HepG2 (cell line): Measurements from ENCODE around the gene FAIM. TPM values are rescaled to one million over a fixed set of nuclear protein-coding genes. Genes with fewer than 3 reads are reported as not detected.

Experiments used
- ARHGAP35 ChIP-seq: sonication (generic); formaldehyde crosslinking; IDR thresholded peaks from 2 replicates; pipeline ENCODE4 v1.9.0; 2022; ENCODE audit warnings: mild to moderate bottlenecking, inconsistent platforms, moderate library complexity, missing genetic modification reagents, borderline replicate concordance
- SRSF4 ChIP-seq: fragments of 200-400 bp; formaldehyde crosslinking; IDR thresholded peaks from one replicate; pipeline ENCODE4 v1.6.1; 2018; ENCODE audit warnings: mild to moderate bottlenecking, low read depth, low read length, moderate library complexity; ENCODE audit not compliant: poor library complexity, severe bottlenecking
- ZNF317 ChIP-seq: sonication (generic); formaldehyde crosslinking; IDR thresholded peaks from 2 replicates; pipeline ENCODE4 v1.5.0; 2020; ENCODE audit warnings: mild to moderate bottlenecking, missing genetic modification reagents
- ZNF431 ChIP-seq: sonication (generic); formaldehyde crosslinking; IDR thresholded peaks from 2 replicates; pipeline ENCODE4 v1.9.0; 2022; ENCODE audit warnings: missing genetic modification reagents, low read depth, mild to moderate bottlenecking, borderline replicate concordance
- ZNF570 ChIP-seq: sonication (generic); formaldehyde crosslinking; IDR thresholded peaks from 2 replicates; pipeline ENCODE4 v1.4.0; 2020; ENCODE audit warnings: mild to moderate bottlenecking, missing genetic modification reagents, borderline replicate concordance
- ZNF788 ChIP-seq: sonication (generic); formaldehyde crosslinking; IDR thresholded peaks from 2 replicates; pipeline ENCODE4 v1.5.0; 2020; ENCODE audit warnings: mild to moderate bottlenecking, missing genetic modification reagents, borderline replicate concordance
- polyA plus RNA-seq, 8 experiments: library from polyadenylated mRNA; depleted of rRNA in 3 of 8; stranded (reverse) in 7 of 8; unstranded in 1 of 8; fragments of >200 nt; fragmentation: Illumina TruSeq in 4 of 8; extraction: Trizol in 4 of 8; gene quantifications; 2 replicates each; pipeline versions ENCODE4 v1.2.1 to v1.2.3, GENCODE V29; 2011 to 2016; ENCODE audit warnings: low read depth in 4 of 8, missing spikeins in 1 of 8, mixed read lengths in 1 of 8; ENCODE audit not compliant: insufficient read depth in 1 of 8
- total RNA-seq, 5 experiments: library from RNA; depleted of rRNA; stranded (reverse); fragments of >200 nt; fragmentation: Illumina TruSeq; extraction: Trizol; gene quantifications; 2 replicates each; pipeline ENCODE4 v1.2.3, GENCODE V29; 2016; ENCODE audit warnings: low read depth in 1 of 5
- TF ChIP-seq, protein P1 (sequence below): sonication (generic); formaldehyde crosslinking; IDR thresholded peaks from 2 replicates; pipeline ENCODE4 v1.5.0; 2020; ENCODE audit warnings: mild to moderate bottlenecking, missing genetic modification reagents
- TF ChIP-seq, protein P2 (sequence below): IDR thresholded peaks from 2 replicates; pipeline ENCODE4 v1.6.1; 2016
- TF ChIP-seq, protein P3 (sequence below): sonication (generic); formaldehyde crosslinking; IDR thresholded peaks from 2 replicates; pipeline ENCODE4 v1.9.0; 2021; ENCODE audit warnings: missing genetic modification reagents, borderline replicate concordance
- TF ChIP-seq, protein P4 (sequence below): sonication (generic); formaldehyde crosslinking; IDR thresholded peaks from 2 replicates; pipeline ENCODE4 v1.4.0; 2020; ENCODE audit warnings: missing genetic modification reagents, borderline replicate concordance
- TF ChIP-seq, protein P5 (sequence below): sonication (generic); formaldehyde crosslinking; IDR thresholded peaks from 2 replicates; pipeline ENCODE4 v1.5.1; 2020; ENCODE audit warnings: mild to moderate bottlenecking, missing genetic modification reagents, moderate library complexity

Gene FAIM
- total and polyA plus RNA-seq, 2 of the 13 experiments (the other 11 are each of a cell fraction or from before 2014, with no cell fraction given) = 4.3 to 25.8 TPM

DNA sequence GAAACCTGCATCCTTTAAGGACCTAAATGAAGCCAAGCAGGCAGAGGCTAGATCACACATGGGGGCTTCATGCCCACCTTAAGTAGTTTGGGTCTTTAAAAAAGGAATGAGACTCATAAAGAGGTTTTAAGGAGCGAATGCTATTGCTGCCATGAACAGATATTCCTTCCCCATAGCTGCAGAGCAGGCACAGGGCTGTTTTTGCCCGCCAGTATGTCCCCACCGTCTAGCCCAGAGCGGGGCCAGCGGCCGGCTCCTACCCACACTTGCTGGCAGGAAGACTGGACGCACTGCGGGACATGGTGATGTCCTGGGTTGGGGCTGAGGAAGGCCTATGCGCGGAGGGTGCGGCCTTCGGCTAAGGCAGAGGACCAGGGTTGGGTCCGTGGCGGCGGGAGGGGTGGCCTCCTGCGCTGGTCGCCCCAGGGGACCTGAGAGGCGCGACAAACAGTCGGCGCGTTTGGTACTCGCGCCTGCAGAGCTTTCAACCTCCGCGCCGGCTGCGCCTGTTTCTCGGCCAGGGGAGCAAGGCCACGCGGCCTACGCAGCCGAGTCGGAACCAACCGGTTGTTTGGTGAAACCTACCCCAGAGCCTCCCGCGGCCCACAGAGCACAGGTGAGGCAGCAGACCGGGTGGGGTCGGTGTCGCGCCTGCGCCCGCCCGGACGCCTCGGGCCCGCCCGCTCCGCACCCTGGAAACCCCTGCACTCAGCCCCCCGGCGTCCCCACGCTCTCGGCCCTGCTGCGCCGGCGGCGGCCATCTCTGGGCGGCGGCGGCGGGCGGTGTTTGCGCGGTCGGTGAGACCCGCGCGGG, at the start of gene FAIM (continued):
- TF ChIP-seq, protein P1, sequence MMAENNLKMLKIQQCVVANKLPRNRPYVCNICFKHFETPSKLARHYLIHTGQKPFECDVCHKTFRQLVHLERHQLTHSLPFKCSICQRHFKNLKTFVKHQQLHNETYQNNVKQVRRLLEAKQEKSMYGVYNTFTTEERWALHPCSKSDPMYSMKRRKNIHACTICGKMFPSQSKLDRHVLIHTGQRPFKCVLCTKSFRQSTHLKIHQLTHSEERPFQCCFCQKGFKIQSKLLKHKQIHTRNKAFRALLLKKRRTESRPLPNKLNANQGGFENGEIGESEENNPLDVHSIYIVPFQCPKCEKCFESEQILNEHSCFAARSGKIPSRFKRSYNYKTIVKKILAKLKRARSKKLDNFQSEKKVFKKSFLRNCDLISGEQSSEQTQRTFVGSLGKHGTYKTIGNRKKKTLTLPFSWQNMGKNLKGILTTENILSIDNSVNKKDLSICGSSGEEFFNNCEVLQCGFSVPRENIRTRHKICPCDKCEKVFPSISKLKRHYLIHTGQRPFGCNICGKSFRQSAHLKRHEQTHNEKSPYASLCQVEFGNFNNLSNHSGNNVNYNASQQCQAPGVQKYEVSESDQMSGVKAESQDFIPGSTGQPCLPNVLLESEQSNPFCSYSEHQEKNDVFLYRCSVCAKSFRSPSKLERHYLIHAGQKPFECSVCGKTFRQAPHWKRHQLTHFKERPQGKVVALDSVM (CRISPR knock-in tag) = no peak
- TF ChIP-seq ZNF570 (CRISPR knock-in tag) (no peak; the same call in 1 of the 2 replicates), ZNF431 (CRISPR knock-in tag) (no peak), ARHGAP35 (no peak; the same call in 1 of the 2 replicates), ZNF788 (CRISPR knock-in tag) (no peak; the same call in 1 of the 2 replicates), ZNF317 (peak; percentile 64; the same call in 1 of the 2 replicates), SRSF4 (no peak)
- TF ChIP-seq, protein P2, sequence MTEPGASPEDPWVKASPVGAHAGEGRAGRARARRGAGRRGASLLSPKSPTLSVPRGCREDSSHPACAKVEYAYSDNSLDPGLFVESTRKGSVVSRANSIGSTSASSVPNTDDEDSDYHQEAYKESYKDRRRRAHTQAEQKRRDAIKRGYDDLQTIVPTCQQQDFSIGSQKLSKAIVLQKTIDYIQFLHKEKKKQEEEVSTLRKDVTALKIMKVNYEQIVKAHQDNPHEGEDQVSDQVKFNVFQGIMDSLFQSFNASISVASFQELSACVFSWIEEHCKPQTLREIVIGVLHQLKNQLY (CRISPR knock-in tag) = no peak
- TF ChIP-seq, protein P3, sequence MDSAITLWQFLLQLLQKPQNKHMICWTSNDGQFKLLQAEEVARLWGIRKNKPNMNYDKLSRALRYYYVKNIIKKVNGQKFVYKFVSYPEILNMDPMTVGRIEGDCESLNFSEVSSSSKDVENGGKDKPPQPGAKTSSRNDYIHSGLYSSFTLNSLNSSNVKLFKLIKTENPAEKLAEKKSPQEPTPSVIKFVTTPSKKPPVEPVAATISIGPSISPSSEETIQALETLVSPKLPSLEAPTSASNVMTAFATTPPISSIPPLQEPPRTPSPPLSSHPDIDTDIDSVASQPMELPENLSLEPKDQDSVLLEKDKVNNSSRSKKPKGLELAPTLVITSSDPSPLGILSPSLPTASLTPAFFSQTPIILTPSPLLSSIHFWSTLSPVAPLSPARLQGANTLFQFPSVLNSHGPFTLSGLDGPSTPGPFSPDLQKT (CRISPR knock-in tag) = 0 out of 2 replicates have a peak, but pooled peaks have one; percentile 22
- TF ChIP-seq, protein P4, sequence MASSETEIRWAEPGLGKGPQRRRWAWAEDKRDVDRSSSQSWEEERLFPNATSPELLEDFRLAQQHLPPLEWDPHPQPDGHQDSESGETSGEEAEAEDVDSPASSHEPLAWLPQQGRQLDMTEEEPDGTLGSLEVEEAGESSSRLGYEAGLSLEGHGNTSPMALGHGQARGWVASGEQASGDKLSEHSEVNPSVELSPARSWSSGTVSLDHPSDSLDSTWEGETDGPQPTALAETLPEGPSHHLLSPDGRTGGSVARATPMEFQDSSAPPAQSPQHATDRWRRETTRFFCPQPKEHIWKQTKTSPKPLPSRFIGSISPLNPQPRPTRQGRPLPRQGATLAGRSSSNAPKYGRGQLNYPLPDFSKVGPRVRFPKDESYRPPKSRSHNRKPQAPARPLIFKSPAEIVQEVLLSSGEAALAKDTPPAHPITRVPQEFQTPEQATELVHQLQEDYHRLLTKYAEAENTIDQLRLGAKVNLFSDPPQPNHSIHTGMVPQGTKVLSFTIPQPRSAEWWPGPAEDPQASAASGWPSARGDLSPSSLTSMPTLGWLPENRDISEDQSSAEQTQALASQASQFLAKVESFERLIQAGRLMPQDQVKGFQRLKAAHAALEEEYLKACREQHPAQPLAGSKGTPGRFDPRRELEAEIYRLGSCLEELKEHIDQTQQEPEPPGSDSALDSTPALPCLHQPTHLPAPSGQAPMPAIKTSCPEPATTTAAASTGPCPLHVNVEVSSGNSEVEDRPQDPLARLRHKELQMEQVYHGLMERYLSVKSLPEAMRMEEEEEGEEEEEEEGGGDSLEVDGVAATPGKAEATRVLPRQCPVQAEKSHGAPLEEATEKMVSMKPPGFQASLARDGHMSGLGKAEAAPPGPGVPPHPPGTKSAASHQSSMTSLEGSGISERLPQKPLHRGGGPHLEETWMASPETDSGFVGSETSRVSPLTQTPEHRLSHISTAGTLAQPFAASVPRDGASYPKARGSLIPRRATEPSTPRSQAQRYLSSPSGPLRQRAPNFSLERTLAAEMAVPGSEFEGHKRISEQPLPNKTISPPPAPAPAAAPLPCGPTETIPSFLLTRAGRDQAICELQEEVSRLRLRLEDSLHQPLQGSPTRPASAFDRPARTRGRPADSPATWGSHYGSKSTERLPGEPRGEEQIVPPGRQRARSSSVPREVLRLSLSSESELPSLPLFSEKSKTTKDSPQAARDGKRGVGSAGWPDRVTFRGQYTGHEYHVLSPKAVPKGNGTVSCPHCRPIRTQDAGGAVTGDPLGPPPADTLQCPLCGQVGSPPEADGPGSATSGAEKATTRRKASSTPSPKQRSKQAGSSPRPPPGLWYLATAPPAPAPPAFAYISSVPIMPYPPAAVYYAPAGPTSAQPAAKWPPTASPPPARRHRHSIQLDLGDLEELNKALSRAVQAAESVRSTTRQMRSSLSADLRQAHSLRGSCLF (CRISPR knock-in tag) = peak; percentile 29; the same call in 1 of the 2 replicates
- TF ChIP-seq, protein P5, sequence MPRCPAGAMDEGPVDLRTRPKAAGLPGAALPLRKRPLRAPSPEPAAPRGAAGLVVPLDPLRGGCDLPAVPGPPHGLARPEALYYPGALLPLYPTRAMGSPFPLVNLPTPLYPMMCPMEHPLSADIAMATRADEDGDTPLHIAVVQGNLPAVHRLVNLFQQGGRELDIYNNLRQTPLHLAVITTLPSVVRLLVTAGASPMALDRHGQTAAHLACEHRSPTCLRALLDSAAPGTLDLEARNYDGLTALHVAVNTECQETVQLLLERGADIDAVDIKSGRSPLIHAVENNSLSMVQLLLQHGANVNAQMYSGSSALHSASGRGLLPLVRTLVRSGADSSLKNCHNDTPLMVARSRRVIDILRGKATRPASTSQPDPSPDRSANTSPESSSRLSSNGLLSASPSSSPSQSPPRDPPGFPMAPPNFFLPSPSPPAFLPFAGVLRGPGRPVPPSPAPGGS (CRISPR knock-in tag) = peak; percentile 69
- TF ChIP-seq, all 625 proteins: peak for 275
